Measurements from ENCODE around the gene CREB3L2. TPM values are rescaled to one million over a fixed set of nuclear protein-coding genes. Genes with fewer than 3 reads are reported as not detected.

Gene CREB3L2
- total RNA-seq, 1 experiment from 2014 or later = 49.8 TPM

DNA sequence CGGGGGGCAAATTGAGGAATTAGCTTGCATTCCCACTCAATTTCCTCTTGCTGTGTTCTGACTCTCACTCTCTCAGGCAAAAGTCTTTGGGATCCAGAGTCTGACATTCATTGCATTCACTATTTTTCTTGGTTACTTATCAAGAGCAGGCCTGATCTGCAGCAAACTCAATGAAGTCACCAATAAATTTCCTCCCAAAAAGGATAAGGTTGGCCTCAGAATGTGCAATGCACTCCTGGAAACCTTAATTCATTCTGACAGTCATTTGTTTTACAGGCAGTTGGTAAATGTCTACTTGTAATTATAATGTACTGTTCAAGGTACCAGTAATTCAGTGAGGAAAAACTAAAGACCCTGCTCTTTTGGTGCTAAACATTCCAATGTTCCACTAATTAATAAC, 148.8 kb downstream of the CREB3L2 start:
- no peaks in the 10 kb centered on the region for H3K9me3 ChIP-seq (ENCODE audit: control insufficient read depth in 1 of 2, insufficient read depth in 1 of 2, low read depth in 1 of 2, low read length in 2 of 2)
- TF ChIP-seq ZFX (IDR thresholded peaks at IDR 0.05) (no peak), TCF7L2 (IDR thresholded peaks at IDR 0.05; ENCODE audit: borderline replicate concordance, extremely low read depth, insufficient read depth, insufficient read length) (no peak), POLR2A (IDR thresholded peaks at IDR 0.05; ENCODE audit: borderline replicate concordance, extremely low read depth, insufficient read depth, insufficient read length) (no peak), ZNF274 (IDR thresholded peaks at IDR 0.05; ENCODE audit: low read depth, low read length) (no peak)
- RAD21 ChIA-PET (ENCODE audit: low non-redundant PET in 1 of 2, low total read pairs in 2 of 2, uncharacterized antibody in 2 of 2, unreplicated experiment in 2 of 2) = no interaction called here

DNA sequence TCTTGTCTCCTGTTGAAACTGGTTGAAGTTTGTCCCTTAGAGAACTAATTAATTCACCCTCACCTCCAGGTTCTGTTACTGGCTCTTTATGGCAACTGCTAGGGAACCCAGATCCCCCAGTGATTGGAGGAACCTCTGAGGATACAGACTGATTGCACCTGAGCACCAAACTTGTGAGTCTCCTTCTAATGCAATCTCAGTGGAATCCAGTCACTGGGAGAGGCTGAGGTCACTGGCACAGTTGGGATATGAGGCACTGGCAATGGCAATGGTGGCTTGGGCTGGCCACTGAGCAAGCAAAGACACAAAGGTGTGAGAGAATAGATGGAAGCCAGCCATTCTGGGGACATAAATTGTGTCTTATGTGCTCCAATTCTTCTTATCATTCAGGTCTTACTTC, 149.8 kb downstream of the CREB3L2 start:
- Histone ChIP-seq H3K9me3 (ENCODE audit: control insufficient read depth in 1 of 2, insufficient read depth in 1 of 2, low read depth in 1 of 2, low read length in 2 of 2) (no peaks in the 10 kb centered on the region), H3K36me3 (ENCODE audit: control insufficient read depth in 1 of 2, insufficient read depth in 2 of 2, low read length in 2 of 2) (no peaks in the 10 kb centered on the region), H4K20me1 (ENCODE audit: insufficient read depth) (no peaks in the 10 kb centered on the region), H3K79me2 (ENCODE audit: insufficient read depth, low read length) (no peaks in the 10 kb centered on the region), H3K9me2 (ENCODE audit: insufficient read depth) (no peaks in the 10 kb centered on the region), H3K27ac (ENCODE audit: low read depth, low read length) (no peak overlapping the region), H3K27me3 (ENCODE audit: insufficient read depth, low read length) (no peaks in the 10 kb centered on the region), H2AFZ (ENCODE audit: low read depth, low read length, poor library complexity, severe bottlenecking) (no peak overlapping the region), H3K4me2 (ENCODE audit: low read length) (no peak overlapping the region), H3K4me3 (replicated peaks in 1 of 2; ENCODE audit: low read depth in 1 of 2, low read length in 2 of 2) (no peak overlapping the region), H3K9ac (ENCODE audit: low read length) (no peak overlapping the region), H3K4me1 (ENCODE audit: control insufficient read depth in 1 of 2, insufficient read depth in 2 of 2, low read length in 2 of 2) (no peaks in the 10 kb centered on the region)
- DNase-seq (ENCODE audit: low read depth, low spot score) = no peak
- intact Hi-C loops (cut with micrococcal nuclease) = no loop called here
- TF ChIP-seq CEBPB (IDR thresholded peaks at IDR 0.05; ENCODE audit: low read depth) (no peak), EZH2phosphoT487 (IDR thresholded peaks at IDR 0.05; ENCODE audit: borderline replicate concordance) (no peak)
- ChIA-PET POLR2A (no interaction called here), CTCF (no interaction called here), RAD21 (ENCODE audit: low non-redundant PET in 1 of 2, low total read pairs in 2 of 2, uncharacterized antibody in 2 of 2, unreplicated experiment in 2 of 2) (no interaction called here)
- BruUV-seq (replicated peaks) = no TSS peak
- ATAC-seq = no peak

More for the DNA sequence above, 148.8 kb downstream of the CREB3L2 start:
- Histone ChIP-seq H3K27me3 (ENCODE audit: insufficient read depth, low read length) (no peaks in the 10 kb centered on the region), H3K79me2 (ENCODE audit: insufficient read depth, low read length) (no peaks in the 10 kb centered on the region), H3K27ac (ENCODE audit: low read depth, low read length) (no peak overlapping the region), H3K36me3 (ENCODE audit: control insufficient read depth in 1 of 2, insufficient read depth in 2 of 2, low read length in 2 of 2) (no peaks in the 10 kb centered on the region), H3K9me2 (ENCODE audit: insufficient read depth) (no peaks in the 10 kb centered on the region), H3K4me1 (ENCODE audit: control insufficient read depth in 1 of 2, insufficient read depth in 2 of 2, low read length in 2 of 2) (no peaks in the 10 kb centered on the region), H3K4me3 (replicated peaks in 1 of 2; ENCODE audit: low read depth in 1 of 2, low read length in 2 of 2) (no peak overlapping the region), H2AFZ (ENCODE audit: low read depth, low read length, poor library complexity, severe bottlenecking) (no peak overlapping the region), H3K9ac (ENCODE audit: low read length) (no peak overlapping the region), H4K20me1 (ENCODE audit: insufficient read depth) (no peaks in the 10 kb centered on the region), H3K4me2 (ENCODE audit: low read length) (no peak overlapping the region)
- no peak for DNase-seq (ENCODE audit: low read depth, low spot score)
- intact Hi-C loops (cut with micrococcal nuclease) = no loop called here
- ChIA-PET CTCF (no interaction called here), POLR2A (no interaction called here)
- no peak for ATAC-seq
- no TSS peak for BruUV-seq (replicated peaks)

Data from HCT116 (cell line).